AG04450 (cell line): Measurements from ENCODE around the gene SLC46A2. TPM values are rescaled to one million over a fixed set of nuclear protein-coding genes. Genes with fewer than 3 reads are reported as not detected.

Source experiments
- CTCF ChIA-PET: fragments of 300-600, 350-600 bp; formaldehyde crosslinking; extraction: SDS; loops from one replicate; lab custom pipeline; 2022; ENCODE audit warnings: antibody characterized with exemption, inconsistent platforms; lab: Charles Lee
- POLR2A ChIA-PET: fragments of 350-600 bp; formaldehyde crosslinking; extraction: SDS; loops from one replicate; lab custom pipeline; 2021; ENCODE audit warnings: antibody characterized with exemption, inconsistent platforms; lab: Yijun Ruan, JAX
- DNase-seq: peaks from one replicate; pipeline ENCODE4 v3.0.0-alpha.2; 2011; ENCODE audit warnings: low read depth, low spot score
- H3K27ac ChIP-seq: one replicate; pipeline ENCODE4 v1.5.1; 2012; ENCODE audit warnings: low read depth, low read length, control low read depth
- H3K27me3 ChIP-seq: one replicate; pipeline ENCODE4 v1.6.0; 2012; ENCODE audit warnings: low read length; ENCODE audit not compliant: control insufficient read depth, insufficient read depth
- H3K4me3 ChIP-seq: 2 replicates; pipeline ENCODE4 v1.5.1; 2011; ENCODE audit warnings: mild to moderate bottlenecking, low read depth, low read length, control low read depth
- H3K9me3 ChIP-seq: 2 replicates; pipeline ENCODE4 v1.5.1; 2012; ENCODE audit warnings: low read length; ENCODE audit not compliant: control insufficient read depth, insufficient read depth
- polyA plus RNA-seq: library from polyadenylated mRNA; depleted of rRNA; stranded (reverse); fragments of >200 nt; gene quantifications from 2 replicates; pipeline ENCODE4 v1.2.3, GENCODE V29; 2011; rRNA removed
- TF ChIP-seq, protein P1 (sequence below): IDR thresholded peaks from 2 replicates; pipeline ENCODE4 v1.5.1; 2011; ENCODE audit warnings: low read depth, low read length, control low read depth, inconsistent platforms

SLC46A2 gene
- polyA plus RNA-seq, 1 experiment = not detected

DNA sequence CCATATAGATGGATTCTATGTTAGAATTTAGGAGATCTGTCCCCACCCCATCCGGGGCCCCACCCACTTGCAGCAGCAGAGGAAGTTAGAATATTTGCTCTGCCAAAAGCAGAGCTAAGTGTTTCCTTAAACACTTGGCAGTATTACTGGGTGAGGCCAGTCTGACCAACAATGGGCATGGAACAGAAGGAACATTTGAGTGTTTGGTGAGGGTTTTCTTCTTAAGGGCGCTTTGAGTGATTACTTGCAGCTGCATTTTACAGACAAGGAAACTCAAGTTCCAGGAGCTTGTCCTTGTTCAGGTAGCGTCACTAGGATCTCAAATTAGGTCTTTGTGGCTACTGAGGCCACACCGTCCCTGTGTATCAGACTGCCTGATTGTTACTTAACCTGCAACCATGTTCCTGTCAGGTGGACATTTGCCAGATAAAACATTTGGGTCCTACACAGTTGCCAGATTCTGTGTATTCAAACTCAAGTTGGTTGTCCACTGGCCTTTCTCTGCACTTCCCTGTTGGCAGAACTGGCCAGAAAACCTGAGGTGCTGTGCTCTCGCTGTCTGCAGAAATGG lies 59.3 kb downstream of the SLC46A2 start:
- no peak for DNase-seq
- TF ChIP-seq, protein P1, sequence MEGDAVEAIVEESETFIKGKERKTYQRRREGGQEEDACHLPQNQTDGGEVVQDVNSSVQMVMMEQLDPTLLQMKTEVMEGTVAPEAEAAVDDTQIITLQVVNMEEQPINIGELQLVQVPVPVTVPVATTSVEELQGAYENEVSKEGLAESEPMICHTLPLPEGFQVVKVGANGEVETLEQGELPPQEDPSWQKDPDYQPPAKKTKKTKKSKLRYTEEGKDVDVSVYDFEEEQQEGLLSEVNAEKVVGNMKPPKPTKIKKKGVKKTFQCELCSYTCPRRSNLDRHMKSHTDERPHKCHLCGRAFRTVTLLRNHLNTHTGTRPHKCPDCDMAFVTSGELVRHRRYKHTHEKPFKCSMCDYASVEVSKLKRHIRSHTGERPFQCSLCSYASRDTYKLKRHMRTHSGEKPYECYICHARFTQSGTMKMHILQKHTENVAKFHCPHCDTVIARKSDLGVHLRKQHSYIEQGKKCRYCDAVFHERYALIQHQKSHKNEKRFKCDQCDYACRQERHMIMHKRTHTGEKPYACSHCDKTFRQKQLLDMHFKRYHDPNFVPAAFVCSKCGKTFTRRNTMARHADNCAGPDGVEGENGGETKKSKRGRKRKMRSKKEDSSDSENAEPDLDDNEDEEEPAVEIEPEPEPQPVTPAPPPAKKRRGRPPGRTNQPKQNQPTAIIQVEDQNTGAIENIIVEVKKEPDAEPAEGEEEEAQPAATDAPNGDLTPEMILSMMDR = no peak
- H3K27me3 ChIP-seq = no peaks in the 10 kb centered on the region
- H3K4me3 ChIP-seq = no peak overlapping the region
- ChIA-PET POLR2A (no interaction called here), CTCF (interaction anchor here (1.4 kb wide), 1 partner anchor 14 kb away, joined by 7 read pairs; no protein-coding TSS in a partner anchor)
- H3K27ac ChIP-seq = no peak overlapping the region
- no peaks in the 10 kb centered on the region for H3K9me3 ChIP-seq

Other genes with a start within 250 kb of the SLC46A2 start
- 20.2 and 29.2 TPM in 2 replicates for gene INIP, start 172.8 kb downstream of the SLC46A2 start, polyA plus RNA-seq
- gene SNX30, start 140.1 kb downstream of the SLC46A2 start, polyA plus RNA-seq = 11.5 and 13.1 TPM in 2 replicates
- 1.3 and 1.5 TPM in 2 replicates for gene ZNF883, start 121.3 kb upstream of the SLC46A2 start, polyA plus RNA-seq
- 1.7 and 2.0 TPM in 2 replicates for gene ZFP37, start 165.8 kb upstream of the SLC46A2 start, polyA plus RNA-seq